Measurements from ENCODE around the gene RELN. TPM values are rescaled to one million over a fixed set of nuclear protein-coding genes. Genes with fewer than 3 reads are reported as not detected.

RELN gene
- total RNA-seq, 4 donors from 2014 or later: 2.5 to 10.1 (median 6.5) TPM

GRCh38 chr7:103928581-103928980 lies 60.9 kb downstream of the RELN start:
- WGBS: 57% methylated on average over 1 of the region's 1 CpG
- no peak for TF ChIP-seq POLR2A (IDR thresholded peaks at IDR 0.05; ENCODE audit: low read depth)
- no peak for TF ChIP-seq EP300 (IDR thresholded peaks at IDR 0.05)
- TF ChIP-seq CTCF (IDR thresholded peaks at IDR 0.05): no peak
- TF ChIP-seq POLR2AphosphoS5 (IDR thresholded peaks at IDR 0.05): no peak
- DNase-seq (ENCODE audit: extremely low spot score): no peak
- Histone ChIP-seq H3K36me3 (no peaks in the 10 kb centered on the region), H3K27ac (replicated peaks in 1 of 4) (no peak overlapping the region), H3K4me1 (no peaks in the 10 kb centered on the region), H3K9me3 (no peaks in the 10 kb centered on the region), H3K4me3 (no peak overlapping the region), H3K27me3 (no peaks in the 10 kb centered on the region)
- intact Hi-C loops (cut with DNase I): no loop called here

- 58% methylated on average over 4 of the region's 4 CpGs for WGBS
- H3K27me3 ChIP-seq: no peaks in the 10 kb centered on the region
Measured at GRCh38 chr7:103924184-103924583, 65.3 kb downstream of the RELN start.

DNA sequence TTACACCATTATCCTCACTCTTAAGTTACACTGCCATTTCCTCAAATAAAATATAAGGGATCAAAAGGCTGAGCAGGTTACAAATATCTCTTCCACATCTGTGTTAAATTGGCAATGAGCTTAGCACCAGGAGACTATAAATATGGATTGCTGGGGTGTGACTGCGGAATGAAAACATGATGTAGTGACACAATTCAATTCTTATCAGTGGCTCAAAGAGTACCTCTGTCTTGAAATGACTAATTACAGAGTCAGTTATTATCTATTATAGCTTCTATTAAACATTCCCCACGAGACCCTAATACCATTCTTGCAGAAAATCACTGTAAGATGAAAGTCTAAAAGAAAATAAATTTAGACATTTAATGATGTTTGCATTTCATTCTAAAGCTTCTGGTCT lies 67.1 kb downstream of the RELN start:
- no peaks in the 10 kb centered on the region for H3K9me3 ChIP-seq
- no peaks in the 10 kb centered on the region for H3K4me1 ChIP-seq
- H3K27me3 ChIP-seq: peaks cover 0 to 6% (median 0%) of the 10 kb centered on the region in 4 donors
- intact Hi-C loops (cut with DNase I): no loop called here
- no peak for TF ChIP-seq POLR2A (IDR thresholded peaks at IDR 0.05; ENCODE audit: low read depth)
- TF ChIP-seq POLR2AphosphoS5 (IDR thresholded peaks at IDR 0.05): no peak
- TF ChIP-seq CTCF (IDR thresholded peaks at IDR 0.05): no peak
- no peak for TF ChIP-seq EP300 (IDR thresholded peaks at IDR 0.05)
- no peak overlapping the region for H3K27ac ChIP-seq (replicated peaks in 1 of 4)
- WGBS: 56% methylated on average over 2 of the region's 2 CpGs
- H3K4me3 ChIP-seq: no peak overlapping the region
- DNase-seq (ENCODE audit: extremely low spot score): no peak
- H3K36me3 ChIP-seq: no peaks in the 10 kb centered on the region

More at GRCh38 chr7:103924184-103924583, 65.3 kb downstream of the RELN start:
- DNase-seq (ENCODE audit: extremely low spot score): no peak
- intact Hi-C loops (cut with DNase I): no loop called here
- Histone ChIP-seq H3K27ac (replicated peaks in 1 of 4) (no peak overlapping the region), H3K9me3 (no peaks in the 10 kb centered on the region), H3K4me3 (no peak overlapping the region), H3K4me1 (no peaks in the 10 kb centered on the region), H3K36me3 (no peaks in the 10 kb centered on the region)
- TF ChIP-seq EP300 (IDR thresholded peaks at IDR 0.05) (no peak), POLR2A (IDR thresholded peaks at IDR 0.05; ENCODE audit: low read depth) (no peak), POLR2AphosphoS5 (IDR thresholded peaks at IDR 0.05) (no peak), CTCF (IDR thresholded peaks at IDR 0.05) (no peak)

- WGBS: 63% methylated on average over 1 of the region's 1 CpG
- no peaks in the 10 kb centered on the region for H3K9me3 ChIP-seq
- TF ChIP-seq CTCF (IDR thresholded peaks at IDR 0.05) (no peak), POLR2AphosphoS5 (IDR thresholded peaks at IDR 0.05) (no peak), POLR2A (IDR thresholded peaks at IDR 0.05; ENCODE audit: low read depth) (no peak), EP300 (IDR thresholded peaks at IDR 0.05) (no peak)
- peaks cover 0 to 6% (median 0%) of the 10 kb centered on the region in 4 donors for H3K27me3 ChIP-seq
- H3K36me3 ChIP-seq: no peaks in the 10 kb centered on the region
- no peak for DNase-seq (ENCODE audit: extremely low spot score)
- no peaks in the 10 kb centered on the region for H3K4me1 ChIP-seq
- intact Hi-C loops (cut with DNase I): no loop called here
- H3K27ac ChIP-seq (replicated peaks in 1 of 4): no peak overlapping the region
- no peak overlapping the region for H3K4me3 ChIP-seq
Measured at GRCh38 chr7:103921692-103922091, 67.8 kb downstream of the RELN start.

DNA sequence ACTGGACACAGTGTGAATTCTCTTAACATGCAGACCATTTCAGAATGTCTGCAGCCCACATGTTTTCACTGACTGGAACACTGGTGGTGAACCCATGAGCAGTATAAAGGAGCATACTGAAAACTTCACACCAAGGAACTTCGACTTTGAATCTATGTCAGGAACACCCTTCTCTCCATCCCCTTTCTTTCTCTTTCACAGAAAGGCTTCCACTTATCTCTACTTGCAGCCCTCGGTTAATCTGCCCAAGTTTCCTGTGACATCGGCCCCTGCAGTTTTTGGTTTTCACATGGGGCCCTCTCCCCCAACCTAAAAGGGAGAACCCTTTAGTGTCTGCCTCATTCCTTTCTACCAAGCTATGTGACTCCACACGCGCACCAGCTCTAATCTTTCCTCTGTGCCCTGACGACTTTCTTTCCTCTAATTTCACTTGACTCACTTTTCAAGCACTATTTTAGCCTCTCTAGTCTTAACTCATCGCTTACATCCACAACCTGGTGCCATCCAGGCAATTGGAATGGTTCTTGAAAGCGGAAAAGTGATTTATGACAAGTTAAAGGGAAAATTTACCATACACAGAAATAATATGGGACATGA lies 70.1 kb downstream of the RELN start:
- Histone ChIP-seq H3K27ac (replicated peaks in 1 of 4) (no peak overlapping the region), H3K36me3 (no peaks in the 10 kb centered on the region), H3K9me3 (no peaks in the 10 kb centered on the region), H3K4me1 (no peaks in the 10 kb centered on the region), H3K4me3 (no peak overlapping the region), H3K27me3 (peaks cover 0 to 6% (median 0%) of the 10 kb centered on the region in 4 donors)
- intact Hi-C loops (cut with DNase I): no loop called here
- no peak for TF ChIP-seq POLR2AphosphoS5 (IDR thresholded peaks at IDR 0.05)
- TF ChIP-seq EP300 (IDR thresholded peaks at IDR 0.05): no peak
- TF ChIP-seq CTCF (IDR thresholded peaks at IDR 0.05): no peak
- no peak for TF ChIP-seq POLR2A (IDR thresholded peaks at IDR 0.05; ENCODE audit: low read depth)
- WGBS: 65% methylated on average over 8 of the region's 8 CpGs
- DNase-seq (ENCODE audit: extremely low spot score): no peak
